CD4-positive, alpha-beta T cell treated with Interleukin-15 for 4 hours (primary cell): Measurements from ENCODE around the gene IL5RA.

Source experiments
- DNase-seq: peaks from one replicate; pipeline ENCODE4 v3.0.0-alpha.2; 2020; ENCODE audit warnings: low spot score

IL5RA gene

GRCh38 chr3:3107181-3107580 is 3.0 kb downstream of the IL5RA start:
- DNase-seq: no peak

GRCh38 chr3:3105815-3106214 is 4.4 kb downstream of the IL5RA start:
- no peak for DNase-seq

DNA sequence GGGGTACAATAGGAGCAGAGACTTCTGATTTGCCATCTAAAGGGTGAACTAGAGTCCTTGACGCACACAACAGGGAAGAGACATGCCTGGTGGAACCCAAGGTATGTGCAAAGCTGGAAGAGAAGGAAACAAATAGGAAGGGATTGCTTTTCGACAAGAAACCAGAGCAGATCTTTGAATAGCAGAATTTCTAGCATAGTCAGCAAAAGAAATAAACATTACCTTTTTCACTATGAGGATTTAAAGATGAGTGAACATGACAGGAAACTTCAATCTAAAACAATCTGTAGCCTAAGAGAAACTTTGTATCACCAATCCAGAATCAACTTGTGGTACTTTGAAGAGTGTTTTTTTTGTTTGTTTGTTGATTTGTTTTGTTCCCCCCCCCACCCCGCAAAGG is 4.9 kb downstream of the IL5RA start:
- DNase-seq: no peak

DNA sequence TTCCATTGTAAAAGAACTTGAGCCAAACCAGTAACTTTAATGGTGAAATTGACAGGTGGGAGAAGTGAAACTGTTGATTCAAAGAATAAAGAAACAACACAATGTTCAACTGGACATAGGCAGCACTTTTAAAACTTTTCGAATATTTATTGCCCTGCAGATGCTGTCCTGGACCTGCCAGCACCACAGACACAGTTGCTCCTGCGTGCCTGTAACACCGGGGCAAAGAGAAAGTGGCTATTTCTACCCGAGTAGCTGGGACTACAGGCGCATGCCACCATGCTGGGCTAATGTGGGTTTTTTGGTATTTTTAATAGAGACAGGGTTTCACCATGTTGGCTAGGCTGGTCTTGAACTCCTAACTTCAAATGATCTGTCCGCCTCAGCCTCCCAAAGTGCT is 7.4 kb downstream of the IL5RA start:
- no peak for DNase-seq

DNA sequence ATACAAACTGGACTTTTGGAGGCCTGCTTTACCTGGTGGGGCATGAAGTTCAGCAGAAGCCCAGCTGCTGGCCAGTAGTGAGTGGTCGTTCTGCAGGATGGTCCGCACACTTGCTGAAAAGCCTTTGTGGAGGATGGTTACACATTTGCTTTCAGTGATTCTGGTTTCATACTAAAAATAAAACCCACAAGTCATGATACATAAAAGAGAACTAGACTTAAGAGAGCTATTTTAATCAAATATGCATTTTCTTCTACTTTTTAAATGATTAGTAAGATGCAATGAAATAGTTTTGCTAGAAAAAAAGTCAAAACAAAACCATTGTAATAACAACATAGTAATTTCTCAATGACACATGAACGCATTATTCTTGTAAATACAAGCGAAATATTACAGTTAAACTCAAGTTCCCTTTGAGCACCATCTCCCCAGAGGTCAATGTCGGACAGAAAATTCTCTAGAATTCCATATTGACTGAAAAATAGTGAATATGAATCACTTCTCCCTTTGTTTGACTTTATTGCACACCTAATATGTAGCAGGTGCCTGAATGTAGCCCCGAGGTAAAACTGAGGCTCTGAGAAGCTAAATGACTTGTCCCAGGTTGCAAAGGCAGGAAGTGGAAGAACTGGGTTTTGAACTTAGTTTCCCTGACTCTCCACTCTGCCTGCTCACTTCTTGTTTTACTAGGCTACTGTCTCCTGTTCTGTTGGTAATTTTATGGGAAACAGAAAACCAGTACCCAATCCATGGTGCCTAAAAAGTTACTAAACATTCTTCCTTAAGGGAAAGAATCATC is 8.3 kb downstream of the IL5RA start:
- DNase-seq: no peak

DNA sequence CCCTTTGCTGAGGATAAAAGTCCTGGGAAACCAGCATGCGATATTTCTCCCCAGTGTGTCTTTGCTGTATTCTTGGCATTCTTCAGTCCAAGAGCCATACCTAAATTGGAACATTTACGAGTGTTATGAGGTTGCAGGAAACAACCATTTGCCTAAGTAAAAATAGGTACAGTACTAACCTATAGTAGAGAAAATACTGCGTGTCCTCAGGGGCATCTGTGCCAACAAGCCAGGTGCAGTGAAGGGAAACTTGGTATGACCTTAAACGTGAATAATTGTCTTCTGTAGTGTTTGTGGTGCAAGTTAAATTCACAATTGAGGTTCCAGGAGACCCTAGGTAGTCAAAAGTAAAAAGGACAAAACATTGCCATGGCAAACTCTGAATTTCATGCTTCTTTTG is 12.2 kb downstream of the IL5RA start:
- DNase-seq: no peak

DNA sequence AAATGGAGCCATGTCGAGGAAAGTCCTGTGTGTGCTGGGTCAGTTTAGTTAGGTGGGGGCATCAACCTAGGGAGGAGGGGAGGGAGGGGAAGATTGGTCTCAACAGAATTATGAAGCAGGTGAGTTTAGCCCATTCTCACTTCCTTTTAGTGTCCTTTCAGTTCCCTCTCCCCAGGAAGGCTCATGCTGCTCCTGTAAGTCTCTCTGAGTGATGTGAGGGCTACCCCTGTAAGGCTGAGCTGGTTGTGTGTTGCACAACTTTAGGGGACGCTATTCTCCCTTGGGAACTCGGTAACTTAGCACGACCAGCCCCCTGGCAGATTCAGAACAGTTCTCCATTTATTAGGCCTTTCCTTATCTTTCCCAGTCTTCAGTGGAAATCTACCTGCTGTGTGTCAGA is 21.2 kb downstream of the IL5RA start:
- DNase-seq: no peak

GRCh38 chr3:3087716-3088465 is 22.3 kb downstream of the IL5RA start:
- no peak for DNase-seq

GRCh38 chr3:3087279-3087678 is 22.9 kb downstream of the IL5RA start:
- DNase-seq: no peak

- DNase-seq: no peak
Measured at GRCh38 chr3:3086239-3086638, 23.9 kb downstream of the IL5RA start.

GRCh38 chr3:3085782-3086181 is 24.4 kb downstream of the IL5RA start:
- no peak for DNase-seq

- no peak for DNase-seq
Measured at GRCh38 chr3:3084890-3085289, 25.3 kb downstream of the IL5RA start.

DNA sequence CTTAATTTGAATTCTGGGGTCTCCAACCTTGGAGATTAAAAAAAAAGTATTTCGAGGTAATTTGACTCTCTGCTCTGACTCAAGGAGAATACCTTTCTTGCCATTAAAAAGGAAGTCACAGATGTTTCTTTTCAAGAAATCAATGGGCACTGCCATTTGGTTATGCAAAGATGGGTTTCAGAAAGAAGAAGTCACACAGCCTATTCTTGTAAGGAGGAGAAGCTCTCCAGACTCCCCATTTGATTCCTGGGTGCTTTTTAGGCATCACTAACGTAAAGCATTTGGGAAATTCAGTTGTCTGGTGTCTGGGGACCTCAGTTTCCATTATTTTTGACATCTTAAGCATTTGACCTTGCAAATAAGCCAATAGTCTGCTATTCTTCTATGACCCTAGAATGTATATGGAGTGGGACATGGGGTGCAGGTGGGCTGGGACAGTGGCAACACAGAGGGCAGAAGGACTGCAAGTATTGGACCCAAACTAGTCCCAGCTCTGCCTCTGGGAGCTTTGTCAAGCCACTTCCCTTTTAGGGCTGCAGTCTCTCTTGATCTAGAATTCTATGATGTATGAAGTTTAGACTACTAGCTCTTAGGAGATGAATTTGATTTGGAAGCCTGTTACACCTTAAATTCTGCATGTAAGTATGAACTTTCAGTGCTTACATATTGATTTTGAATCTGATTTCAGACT is 27.8 kb downstream of the IL5RA start:
- no peak for DNase-seq

DNA sequence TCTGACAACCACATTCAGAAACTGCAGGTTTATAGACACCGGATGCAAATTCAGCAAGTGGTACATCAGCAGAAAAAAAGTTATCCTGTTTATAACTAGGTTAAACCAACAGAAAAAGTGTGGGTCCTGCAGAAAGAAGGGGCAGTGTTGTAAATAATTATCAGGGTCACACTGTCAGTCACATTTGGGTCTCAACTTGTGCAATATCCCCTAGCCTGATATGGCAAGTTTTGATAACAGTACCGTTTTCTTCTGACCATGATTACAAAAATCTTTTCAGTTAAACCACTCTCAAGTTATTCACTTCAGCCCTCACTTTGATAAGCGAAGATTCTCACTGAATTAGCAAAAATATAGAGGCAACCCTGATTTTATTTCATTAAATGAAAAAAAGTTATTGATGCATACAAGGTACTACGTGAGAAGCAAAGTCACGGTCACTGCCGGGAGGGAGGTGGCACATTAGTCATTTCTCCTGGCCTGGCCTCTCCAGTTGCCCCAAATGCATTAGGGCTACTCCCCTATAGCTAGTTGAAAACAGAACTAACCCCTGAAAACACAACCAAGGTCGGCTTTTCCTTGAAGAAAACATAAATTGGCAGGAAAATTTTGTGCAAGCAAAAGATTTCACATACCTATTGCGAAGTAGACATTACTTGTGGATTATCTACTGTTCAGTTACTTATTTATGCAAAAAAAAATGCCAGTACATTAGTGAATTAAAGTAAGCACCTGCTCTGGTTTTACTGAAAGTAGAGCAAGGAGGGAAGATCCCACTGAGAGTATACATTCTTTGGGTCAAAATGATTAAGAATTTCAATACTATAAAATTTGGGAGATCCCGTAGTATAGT is 28.6 kb downstream of the IL5RA start:
- no peak for DNase-seq

GRCh38 chr3:3080309-3080708 is 29.9 kb downstream of the IL5RA start:
- DNase-seq: no peak

DNA sequence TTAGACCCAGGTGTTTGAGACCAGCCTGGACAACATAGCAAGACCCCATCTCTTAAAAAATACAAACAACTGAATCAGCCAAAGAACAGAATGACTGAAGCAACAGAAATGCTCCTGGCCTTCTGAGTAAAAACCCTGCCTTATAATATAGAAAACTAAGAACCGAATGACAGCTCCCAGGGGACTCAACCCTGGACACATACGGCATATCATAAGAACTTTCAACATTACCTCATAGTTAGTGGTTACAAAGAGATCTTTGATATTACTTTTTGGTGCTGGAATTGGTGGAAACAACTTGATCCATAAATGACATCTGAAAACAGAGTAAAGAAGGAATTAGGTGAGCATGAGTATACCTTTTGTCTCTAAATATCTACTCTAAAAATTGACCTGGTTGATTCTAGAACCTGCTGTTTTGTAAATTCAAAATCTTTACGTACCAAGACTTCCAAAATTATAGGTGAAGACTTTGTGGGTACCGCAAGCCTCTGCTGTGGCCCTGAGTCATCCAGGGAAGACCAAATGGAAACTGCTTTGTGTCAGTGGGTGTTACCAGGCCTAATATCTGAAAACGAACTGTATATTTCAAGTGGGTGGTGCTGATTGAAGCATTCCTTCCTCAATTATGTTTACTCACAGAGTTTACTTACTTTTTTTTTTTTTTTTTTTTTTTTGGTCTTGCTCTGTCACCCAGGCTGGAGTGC is 35.5 kb downstream of the IL5RA start:
- no peak for DNase-seq

DNA sequence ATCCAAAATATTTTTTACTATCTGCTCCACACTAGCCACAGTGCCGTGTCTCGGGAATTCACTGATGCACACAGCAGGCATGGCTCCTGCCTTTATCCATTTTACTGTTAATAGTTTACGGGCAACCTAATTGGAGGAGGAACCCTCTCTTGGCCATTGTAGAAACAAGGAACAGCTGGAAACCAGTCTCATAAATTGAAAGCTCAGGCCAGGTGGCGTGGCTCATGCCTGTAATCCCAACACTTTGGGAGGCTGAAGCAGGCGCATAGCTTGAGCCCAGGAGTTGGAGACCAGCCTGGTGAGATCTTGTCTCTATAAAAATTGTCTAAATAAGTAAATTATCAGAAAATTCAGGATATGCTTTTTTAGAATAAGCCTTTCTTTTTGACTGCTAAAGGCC is 39.0 kb downstream of the IL5RA start:
- no peak for DNase-seq

DNA sequence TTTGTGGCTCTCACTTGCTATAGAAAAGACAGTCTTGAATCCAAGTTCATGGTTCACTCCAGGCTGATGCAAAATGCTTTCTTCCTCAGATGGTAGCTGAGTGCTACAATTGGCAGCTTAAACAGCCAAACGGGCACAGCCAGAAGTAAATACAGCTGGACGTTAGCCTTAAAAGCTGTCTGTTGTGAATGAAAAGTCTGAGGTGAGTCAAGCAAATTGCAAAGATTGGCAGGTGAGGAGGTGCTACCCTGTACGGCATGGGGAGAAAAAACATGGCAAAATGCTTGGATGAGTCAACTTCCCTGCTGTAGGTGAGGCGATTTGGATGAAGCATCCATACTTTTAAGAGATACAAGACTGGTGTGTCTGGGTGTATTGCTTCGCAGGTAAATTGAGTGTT is 40.5 kb downstream of the IL5RA start:
- DNase-seq: no peak

DNA sequence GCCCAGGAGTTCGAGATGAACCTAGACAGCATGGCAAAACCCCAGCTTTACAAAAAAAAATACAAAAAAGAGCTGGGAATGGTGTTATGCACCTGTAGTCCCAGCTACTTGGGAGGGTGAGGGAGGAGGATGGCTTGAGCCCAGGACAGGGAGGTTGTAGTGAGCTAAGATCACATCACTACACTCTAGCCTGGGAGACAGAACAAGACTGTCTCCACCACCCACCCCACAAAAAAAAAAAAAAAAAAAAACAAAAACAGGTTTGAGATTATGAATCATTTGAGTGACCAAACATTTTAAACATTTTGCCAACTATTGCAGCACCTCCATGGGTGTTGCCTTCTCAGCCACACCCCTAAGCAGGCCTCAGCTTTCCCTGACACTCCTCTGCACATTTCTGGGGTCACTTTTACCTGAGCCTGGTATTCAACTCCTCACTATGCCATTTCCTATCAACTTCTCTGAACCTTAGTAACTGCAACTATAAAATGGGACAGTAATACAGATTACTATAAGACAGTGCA is 41.8 kb downstream of the IL5RA start:
- no peak for DNase-seq

- no peak for DNase-seq
Measured at GRCh38 chr3:3066910-3067309, 43.3 kb downstream of the IL5RA start.

- no peak for DNase-seq
Measured at GRCh38 chr3:3066378-3066777, 43.8 kb downstream of the IL5RA start.
